Measurements from ENCODE around the gene PACRG.

The PACRG gene

GRCh38 chr6:162708971-162709370 is 18.8 kb upstream of the PACRG start:
- no peaks in the 10 kb centered on the region for H3K27me3 ChIP-seq (ENCODE audit: control insufficient read depth, insufficient read depth, low read length)
- H3K4me3 ChIP-seq (ENCODE audit: low read length): no peak overlapping the region
- WGBS (ENCODE audit: insufficient coverage, insufficient read length): no CpG with 5 or more reads among the region's 6 CpGs
- H3K9me3 ChIP-seq (ENCODE audit: control insufficient read depth, insufficient read depth, low read length): no peaks in the 10 kb centered on the region
- no peak overlapping the region for H3K27ac ChIP-seq (ENCODE audit: low read length)
- no peaks in the 10 kb centered on the region for H3K36me3 ChIP-seq (ENCODE audit: control insufficient read depth, insufficient read depth, low read length)
- DNase-seq (ENCODE audit: low read depth, low spot score): no peak
- no peaks in the 10 kb centered on the region for H3K4me1 ChIP-seq (ENCODE audit: control insufficient read depth, insufficient read depth, low read length)

DNA sequence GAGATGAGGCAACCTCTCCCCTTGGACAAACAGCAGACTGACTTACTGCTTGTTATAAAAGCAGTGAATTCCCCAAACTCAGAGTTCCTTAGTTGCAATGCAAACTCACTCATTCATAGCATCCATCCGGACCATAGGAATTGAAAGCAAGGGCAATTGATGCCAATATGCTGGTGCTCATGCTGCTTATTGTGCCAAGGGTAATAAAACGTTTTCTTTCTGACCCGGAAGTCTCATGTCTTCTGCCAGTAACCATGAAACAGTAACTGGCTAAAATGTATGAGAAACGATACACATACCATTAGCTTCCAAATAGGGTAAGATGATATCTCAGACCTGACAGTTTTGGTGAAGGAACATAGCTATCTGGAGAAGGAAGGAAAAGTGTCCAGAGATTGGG is 18.3 kb upstream of the PACRG start:
- H3K4me1 ChIP-seq (ENCODE audit: control insufficient read depth, insufficient read depth, low read length): no peaks in the 10 kb centered on the region
- no peaks in the 10 kb centered on the region for H3K36me3 ChIP-seq (ENCODE audit: control insufficient read depth, insufficient read depth, low read length)
- DNase-seq (ENCODE audit: low read depth, low spot score): no peak
- no peak overlapping the region for H3K27ac ChIP-seq (ENCODE audit: low read length)
- no peaks in the 10 kb centered on the region for H3K27me3 ChIP-seq (ENCODE audit: control insufficient read depth, insufficient read depth, low read length)
- WGBS (ENCODE audit: insufficient coverage, insufficient read length): no CpG with 5 or more reads among the region's 4 CpGs
- no peaks in the 10 kb centered on the region for H3K9me3 ChIP-seq (ENCODE audit: control insufficient read depth, insufficient read depth, low read length)
- H3K4me3 ChIP-seq (ENCODE audit: low read length): no peak overlapping the region

- no peak for DNase-seq (ENCODE audit: low read depth, low spot score)
- Histone ChIP-seq H3K4me3 (ENCODE audit: low read length) (no peak overlapping the region), H3K9me3 (ENCODE audit: control insufficient read depth, insufficient read depth, low read length) (no peaks in the 10 kb centered on the region), H3K27me3 (ENCODE audit: control insufficient read depth, insufficient read depth, low read length) (no peaks in the 10 kb centered on the region), H3K36me3 (ENCODE audit: control insufficient read depth, insufficient read depth, low read length) (no peaks in the 10 kb centered on the region), H3K27ac (ENCODE audit: low read length) (no peak overlapping the region), H3K4me1 (ENCODE audit: control insufficient read depth, insufficient read depth, low read length) (no peaks in the 10 kb centered on the region)
- WGBS (ENCODE audit: insufficient coverage, insufficient read length): no CpG with 5 or more reads among the region's 1 CpG
Measured at GRCh38 chr6:162710419-162710818, 17.4 kb upstream of the PACRG start.

DNA sequence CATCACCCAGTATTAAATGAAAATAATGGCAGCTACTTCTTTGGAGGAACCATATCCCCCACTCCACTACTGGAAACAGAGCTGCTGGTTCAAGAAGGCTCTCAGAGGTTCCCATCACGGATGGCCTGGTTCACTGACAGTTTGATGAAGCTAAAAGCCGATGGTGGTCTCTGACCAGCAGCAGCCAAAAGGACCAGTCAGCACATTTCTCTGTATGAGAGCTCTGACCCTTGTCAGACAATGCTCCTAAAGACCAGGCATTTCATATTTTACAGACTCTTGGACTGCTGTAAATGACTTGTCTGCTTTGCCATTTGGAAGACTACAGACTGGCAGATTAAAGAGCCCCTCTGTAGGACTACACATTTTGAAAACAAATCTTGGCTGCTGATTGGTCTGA is 16.8 kb upstream of the PACRG start:
- no peaks in the 10 kb centered on the region for H3K9me3 ChIP-seq (ENCODE audit: control insufficient read depth, insufficient read depth, low read length)
- H3K27ac ChIP-seq (ENCODE audit: low read length): no peak overlapping the region
- WGBS (ENCODE audit: insufficient coverage, insufficient read length): no CpG with 5 or more reads among the region's 2 CpGs
- H3K27me3 ChIP-seq (ENCODE audit: control insufficient read depth, insufficient read depth, low read length): no peaks in the 10 kb centered on the region
- H3K4me3 ChIP-seq (ENCODE audit: low read length): no peak overlapping the region
- H3K36me3 ChIP-seq (ENCODE audit: control insufficient read depth, insufficient read depth, low read length): no peaks in the 10 kb centered on the region
- no peak for DNase-seq (ENCODE audit: low read depth, low spot score)
- no peaks in the 10 kb centered on the region for H3K4me1 ChIP-seq (ENCODE audit: control insufficient read depth, insufficient read depth, low read length)

- no peak overlapping the region for H3K4me3 ChIP-seq (ENCODE audit: low read length)
- WGBS (ENCODE audit: insufficient coverage, insufficient read length): no CpG with 5 or more reads among the region's 4 CpGs
Measured at GRCh38 chr6:162711376-162711775, 16.4 kb upstream of the PACRG start.

GRCh38 chr6:162712694-162713093 is 15.1 kb upstream of the PACRG start:
- Histone ChIP-seq H3K4me1 (ENCODE audit: control insufficient read depth, insufficient read depth, low read length) (no peaks in the 10 kb centered on the region), H3K36me3 (ENCODE audit: control insufficient read depth, insufficient read depth, low read length) (no peaks in the 10 kb centered on the region), H3K9me3 (ENCODE audit: control insufficient read depth, insufficient read depth, low read length) (no peaks in the 10 kb centered on the region), H3K27me3 (ENCODE audit: control insufficient read depth, insufficient read depth, low read length) (no peaks in the 10 kb centered on the region), H3K27ac (ENCODE audit: low read length) (no peak overlapping the region), H3K4me3 (ENCODE audit: low read length) (no peak overlapping the region)
- 100% methylated on average over 1 of the region's 2 CpGs for WGBS (ENCODE audit: insufficient coverage, insufficient read length)
- no peak for DNase-seq (ENCODE audit: low read depth, low spot score)

More at GRCh38 chr6:162711376-162711775, 16.4 kb upstream of the PACRG start:
- no peak overlapping the region for H3K27ac ChIP-seq (ENCODE audit: low read length)
- H3K27me3 ChIP-seq (ENCODE audit: control insufficient read depth, insufficient read depth, low read length): no peaks in the 10 kb centered on the region
- no peaks in the 10 kb centered on the region for H3K36me3 ChIP-seq (ENCODE audit: control insufficient read depth, insufficient read depth, low read length)
- H3K4me1 ChIP-seq (ENCODE audit: control insufficient read depth, insufficient read depth, low read length): no peaks in the 10 kb centered on the region
- no peak for DNase-seq (ENCODE audit: low read depth, low spot score)
- H3K9me3 ChIP-seq (ENCODE audit: control insufficient read depth, insufficient read depth, low read length): no peaks in the 10 kb centered on the region

DNA sequence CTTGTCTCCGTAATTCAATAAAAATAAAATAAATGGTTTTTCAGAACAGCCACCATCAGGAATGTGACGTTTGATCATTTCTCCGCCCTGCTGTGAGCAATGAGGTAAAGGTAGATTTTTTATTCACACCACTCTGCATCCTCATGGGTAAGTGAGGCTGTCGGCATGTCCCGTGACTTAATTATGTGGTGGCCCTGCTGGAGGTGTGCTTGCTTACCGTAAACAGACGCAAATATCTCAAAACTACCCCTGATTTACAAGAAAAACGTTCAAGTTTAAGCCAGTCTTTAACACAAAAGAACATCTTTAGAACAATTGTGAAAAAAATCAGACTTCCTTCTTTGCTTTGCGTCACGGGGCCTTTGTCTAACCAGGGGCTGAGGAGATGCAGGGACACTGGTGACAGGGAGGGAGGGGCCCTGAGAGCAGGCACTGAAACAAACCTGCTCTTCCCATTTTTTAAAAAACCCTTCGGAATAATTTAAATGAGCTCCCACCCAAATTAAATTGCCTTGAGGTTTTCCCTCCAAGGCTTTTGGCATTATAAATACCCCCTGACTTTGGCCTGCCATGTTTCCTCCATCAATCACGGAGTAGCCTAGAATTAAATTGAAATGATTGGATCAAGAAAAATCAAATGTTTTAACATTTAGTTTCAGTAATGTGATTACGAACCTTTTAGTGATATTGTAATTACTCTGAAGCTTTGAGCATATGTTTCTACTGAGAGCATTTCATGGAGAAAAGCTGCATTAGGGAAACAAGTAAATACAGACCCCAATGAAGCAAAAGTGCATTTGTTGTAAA is 13.6 kb upstream of the PACRG start:
- Histone ChIP-seq H3K9me3 (ENCODE audit: control insufficient read depth, insufficient read depth, low read length) (no peaks in the 10 kb centered on the region), H3K36me3 (ENCODE audit: control insufficient read depth, insufficient read depth, low read length) (no peaks in the 10 kb centered on the region), H3K27ac (ENCODE audit: low read length) (no peak overlapping the region), H3K4me3 (ENCODE audit: low read length) (no peak overlapping the region), H3K27me3 (ENCODE audit: control insufficient read depth, insufficient read depth, low read length) (no peaks in the 10 kb centered on the region), H3K4me1 (ENCODE audit: control insufficient read depth, insufficient read depth, low read length) (no peaks in the 10 kb centered on the region)
- no CpG with 5 or more reads among the region's 13 CpGs for WGBS (ENCODE audit: insufficient coverage, insufficient read length)
- no peak for DNase-seq (ENCODE audit: low read depth, low spot score)

DNA sequence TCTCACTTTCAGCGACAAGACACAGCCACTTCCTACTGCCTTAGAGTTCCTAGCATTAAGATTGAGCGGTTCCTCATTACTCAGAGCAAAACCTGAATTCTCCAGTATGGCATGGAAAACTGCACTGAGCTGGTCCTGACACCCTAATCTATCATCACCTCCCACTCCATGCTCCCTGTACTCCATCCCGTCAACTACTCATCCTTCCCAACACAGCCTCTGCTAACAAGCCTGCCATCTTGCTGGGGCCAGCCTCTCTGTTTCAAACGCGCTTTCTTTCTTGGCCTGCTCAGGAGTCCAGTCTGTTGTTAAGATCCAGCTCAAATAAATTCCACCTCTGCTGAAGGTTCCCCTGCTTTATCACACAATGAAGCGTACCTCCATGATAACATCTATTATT is 12.2 kb upstream of the PACRG start:
- Histone ChIP-seq H3K36me3 (ENCODE audit: control insufficient read depth, insufficient read depth, low read length) (no peaks in the 10 kb centered on the region), H3K27me3 (ENCODE audit: control insufficient read depth, insufficient read depth, low read length) (no peaks in the 10 kb centered on the region), H3K9me3 (ENCODE audit: control insufficient read depth, insufficient read depth, low read length) (no peaks in the 10 kb centered on the region), H3K4me1 (ENCODE audit: control insufficient read depth, insufficient read depth, low read length) (no peaks in the 10 kb centered on the region; the same call in 1 of the 2 replicates), H3K4me3 (ENCODE audit: low read length) (no peak overlapping the region), H3K27ac (ENCODE audit: low read length) (no peak overlapping the region)
- no CpG with 5 or more reads among the region's 6 CpGs for WGBS (ENCODE audit: insufficient coverage, insufficient read length)
- no peak for DNase-seq (ENCODE audit: low read depth, low spot score)

DNA sequence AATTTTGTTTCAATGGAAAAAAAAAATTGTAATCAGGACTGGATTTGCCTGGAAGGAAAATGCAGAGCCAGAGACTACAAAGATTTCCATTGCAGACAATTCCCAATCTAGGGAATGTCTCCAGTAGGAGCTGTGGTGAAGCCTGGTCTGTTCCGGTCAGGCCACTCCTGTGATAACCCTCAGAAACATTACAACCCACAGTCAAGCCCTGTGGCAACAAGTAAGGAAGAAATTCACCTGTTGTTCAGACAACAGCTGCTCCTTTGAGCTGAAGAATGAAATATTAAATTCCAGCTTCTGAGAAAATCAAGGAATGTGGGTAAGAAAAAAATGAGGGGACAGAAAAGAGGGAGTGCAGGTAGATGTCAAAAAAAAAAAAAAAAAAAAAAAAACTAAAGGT is 8.2 kb upstream of the PACRG start:
- H3K4me3 ChIP-seq (ENCODE audit: low read length): no peak overlapping the region
- H3K36me3 ChIP-seq (ENCODE audit: control insufficient read depth, insufficient read depth, low read length): no peaks in the 10 kb centered on the region
- H3K27me3 ChIP-seq (ENCODE audit: control insufficient read depth, insufficient read depth, low read length): no peaks in the 10 kb centered on the region
- no CpG with 5 or more reads among the region's 1 CpG for WGBS (ENCODE audit: insufficient coverage, insufficient read length)
- no peaks in the 10 kb centered on the region; the same call in 1 of the 2 replicates for H3K4me1 ChIP-seq (ENCODE audit: control insufficient read depth, insufficient read depth, low read length)
- DNase-seq (ENCODE audit: low read depth, low spot score): no peak
- H3K27ac ChIP-seq (ENCODE audit: low read length): no peak overlapping the region
- H3K9me3 ChIP-seq (ENCODE audit: control insufficient read depth, insufficient read depth, low read length): no peaks in the 10 kb centered on the region

GRCh38 chr6:162721404-162721687 is 6.4 kb upstream of the PACRG start:
- Histone ChIP-seq H3K9me3 (ENCODE audit: control insufficient read depth, insufficient read depth, low read length) (no peaks in the 10 kb centered on the region), H3K4me1 (ENCODE audit: control insufficient read depth, insufficient read depth, low read length) (no peaks in the 10 kb centered on the region; the same call in 1 of the 2 replicates), H3K27ac (ENCODE audit: low read length) (no peak overlapping the region), H3K27me3 (ENCODE audit: control insufficient read depth, insufficient read depth, low read length) (no peaks in the 10 kb centered on the region), H3K36me3 (ENCODE audit: control insufficient read depth, insufficient read depth, low read length) (no peaks in the 10 kb centered on the region), H3K4me3 (ENCODE audit: low read length) (no peak overlapping the region)
- WGBS (ENCODE audit: insufficient coverage, insufficient read length): no CpG with 5 or more reads among the region's 2 CpGs
- no peak for DNase-seq (ENCODE audit: low read depth, low spot score)

DNA sequence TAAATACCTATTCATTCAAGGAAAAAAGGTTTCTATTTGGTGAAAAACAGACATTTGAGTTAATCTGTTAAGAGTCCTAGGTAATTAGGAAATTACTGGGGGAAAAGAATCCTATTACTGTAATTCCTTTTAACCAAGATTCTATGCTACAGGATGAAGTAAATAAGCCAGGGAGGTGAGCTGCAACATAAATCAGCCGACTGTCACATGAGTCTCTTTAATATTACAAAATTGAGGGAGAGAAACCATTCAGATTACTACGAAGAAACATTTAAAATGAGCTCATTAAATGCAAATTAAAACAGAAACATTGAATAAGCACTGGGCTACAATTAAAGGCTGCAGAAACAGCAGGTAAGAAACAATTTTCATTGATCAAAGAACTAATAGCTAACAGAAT is 5.5 kb upstream of the PACRG start:
- H3K27ac ChIP-seq (ENCODE audit: low read length): no peak overlapping the region

More for the DNA sequence above, 5.5 kb upstream of the PACRG start:
- DNase-seq (ENCODE audit: low read depth, low spot score): no peak
- WGBS (ENCODE audit: insufficient coverage, insufficient read length): no CpG with 5 or more reads among the region's 2 CpGs
- no peaks in the 10 kb centered on the region; the same call in 1 of the 2 replicates for H3K4me1 ChIP-seq (ENCODE audit: control insufficient read depth, insufficient read depth, low read length)
- no peaks in the 10 kb centered on the region for H3K9me3 ChIP-seq (ENCODE audit: control insufficient read depth, insufficient read depth, low read length)
- H3K27me3 ChIP-seq (ENCODE audit: control insufficient read depth, insufficient read depth, low read length): no peaks in the 10 kb centered on the region
- H3K4me3 ChIP-seq (ENCODE audit: low read length): no peak overlapping the region
- H3K36me3 ChIP-seq (ENCODE audit: control insufficient read depth, insufficient read depth, low read length): no peaks in the 10 kb centered on the region
